HepG2 (cell line): ENCODE data around the gene SMIM38.

ENCODE experiments used
- FOXA3 ChIP-seq: IDR thresholded peaks from 2 replicates; pipeline ENCODE4 v1.6.1; 2016; ENCODE audit warnings: missing genetic modification reagents, missing compliant biosample characterization
- IRF2 ChIP-seq: IDR thresholded peaks from 2 replicates; pipeline ENCODE4 v1.6.1; 2018; ENCODE audit warnings: missing genetic modification reagents, missing compliant biosample characterization
- POLR2A ChIP-seq, 2 experiments: IDR thresholded peaks; 2 replicates each; pipeline ENCODE4 v1.6.1; 2011; ENCODE audit warnings: low read depth in 2 of 2, low read length in 2 of 2, mild to moderate bottlenecking in 1 of 2, moderate library complexity in 1 of 2; ENCODE audit not compliant: insufficient read depth in 1 of 2
- ZNF383 ChIP-seq: sonication (generic); formaldehyde crosslinking; IDR thresholded peaks from 2 replicates; pipeline ENCODE4 v1.4.0; 2020; ENCODE audit warnings: missing genetic modification reagents, mild to moderate bottlenecking, borderline replicate concordance
- TF ChIP-seq, protein P1 (sequence below): sonication (generic); formaldehyde crosslinking; IDR thresholded peaks from 2 replicates; pipeline ENCODE4 v1.5.0; 2020; ENCODE audit warnings: mild to moderate bottlenecking, missing genetic modification reagents, moderate library complexity

- TF ChIP-seq FOXA3 (CRISPR knock-in tag): no peak
- TF ChIP-seq, protein P1, sequence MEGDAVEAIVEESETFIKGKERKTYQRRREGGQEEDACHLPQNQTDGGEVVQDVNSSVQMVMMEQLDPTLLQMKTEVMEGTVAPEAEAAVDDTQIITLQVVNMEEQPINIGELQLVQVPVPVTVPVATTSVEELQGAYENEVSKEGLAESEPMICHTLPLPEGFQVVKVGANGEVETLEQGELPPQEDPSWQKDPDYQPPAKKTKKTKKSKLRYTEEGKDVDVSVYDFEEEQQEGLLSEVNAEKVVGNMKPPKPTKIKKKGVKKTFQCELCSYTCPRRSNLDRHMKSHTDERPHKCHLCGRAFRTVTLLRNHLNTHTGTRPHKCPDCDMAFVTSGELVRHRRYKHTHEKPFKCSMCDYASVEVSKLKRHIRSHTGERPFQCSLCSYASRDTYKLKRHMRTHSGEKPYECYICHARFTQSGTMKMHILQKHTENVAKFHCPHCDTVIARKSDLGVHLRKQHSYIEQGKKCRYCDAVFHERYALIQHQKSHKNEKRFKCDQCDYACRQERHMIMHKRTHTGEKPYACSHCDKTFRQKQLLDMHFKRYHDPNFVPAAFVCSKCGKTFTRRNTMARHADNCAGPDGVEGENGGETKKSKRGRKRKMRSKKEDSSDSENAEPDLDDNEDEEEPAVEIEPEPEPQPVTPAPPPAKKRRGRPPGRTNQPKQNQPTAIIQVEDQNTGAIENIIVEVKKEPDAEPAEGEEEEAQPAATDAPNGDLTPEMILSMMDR (CRISPR knock-in tag): no peak
- no peak for TF ChIP-seq IRF2
- TF ChIP-seq POLR2A (IDR thresholded peaks at IDR 0.05; ENCODE audit: insufficient read depth in 1 of 2, low read depth in 2 of 2, low read length in 2 of 2): no peak
- no peak for TF ChIP-seq ZNF383 (CRISPR knock-in tag)
Measured at GRCh38 chr11:69142895-69143294, 12.8 kb upstream of the SMIM38 start.
